Measurements from ENCODE around the gene NFKBIA.
"Not testable (repeated sequence)": the region's sequence is repeated elsewhere in the genome, so short reads cannot be mapped to it uniquely, and the experiment has no call there.

The NFKBIA gene

DNA sequence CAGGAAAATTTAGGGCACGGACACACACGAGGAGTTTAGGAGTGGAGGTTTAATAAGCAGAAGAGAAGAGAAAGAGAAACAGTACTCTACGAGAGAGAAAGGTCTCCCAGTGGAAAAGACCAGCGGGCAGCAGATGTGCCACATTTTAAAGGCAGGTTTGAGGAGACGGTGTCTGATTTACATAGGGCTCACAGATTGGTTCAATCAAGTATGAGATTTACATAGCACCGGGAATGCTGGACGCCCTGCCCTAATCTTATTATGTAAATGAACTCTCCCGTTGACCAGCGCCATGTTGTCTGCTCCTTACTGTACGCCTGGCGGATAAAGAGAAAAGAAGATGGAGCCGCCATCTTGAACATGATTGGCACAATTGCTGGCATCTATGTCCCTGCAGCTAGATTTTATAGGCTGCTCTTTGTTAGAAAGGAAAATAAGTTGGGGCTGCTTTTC, 17.9 kb downstream of the NFKBIA start:
- H3K4me3 ChIP-seq (replicated peaks; ENCODE audit: low read depth, low read length): no peak overlapping the region
- no peak for DNase-seq (ENCODE audit: low read depth)
- no peak for TF ChIP-seq CTCF (IDR thresholded peaks at IDR 0.05; ENCODE audit: low read length, missing control alignments)

- no peak for TF ChIP-seq CTCF (IDR thresholded peaks at IDR 0.05; ENCODE audit: low read length, missing control alignments)
- peak; percentile 92 for DNase-seq (ENCODE audit: low read depth)
- no peak overlapping the region for H3K4me3 ChIP-seq (replicated peaks; ENCODE audit: low read depth, low read length)
Observed at GRCh38 chr14:35385042-35385839, 19.3 kb downstream of the NFKBIA start.

DNA sequence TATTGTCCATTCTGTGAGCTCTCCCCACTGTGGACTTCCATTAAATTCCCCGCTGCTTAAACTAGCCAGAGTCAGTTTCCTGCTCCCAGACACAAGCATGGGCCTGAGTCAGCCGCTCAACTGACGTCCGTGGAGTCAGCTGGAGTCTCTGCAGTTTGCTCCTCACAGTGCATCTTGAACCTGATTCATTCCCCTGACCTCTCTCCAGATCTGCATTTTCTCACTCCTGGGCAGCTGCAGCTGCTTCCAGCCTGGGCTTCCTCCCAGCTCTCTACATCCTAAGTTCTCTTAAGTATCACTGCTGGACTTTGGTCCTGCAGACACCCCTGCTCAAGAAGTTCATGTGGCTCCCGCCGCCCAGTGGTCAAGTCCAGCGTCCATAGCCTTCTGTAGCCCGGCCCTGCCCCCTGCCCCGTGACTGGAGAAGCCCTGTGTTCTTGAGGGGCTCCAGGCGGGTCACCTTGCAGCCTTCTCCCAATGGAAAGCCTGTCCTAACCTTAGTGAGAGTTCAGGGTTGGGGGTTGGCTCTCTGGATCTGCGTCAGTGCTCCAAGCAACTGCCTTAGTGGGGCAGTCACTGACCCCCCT, 20.0 kb downstream of the NFKBIA start:
- DNase-seq (ENCODE audit: low read depth): peak; percentile 96
- TF ChIP-seq CTCF (IDR thresholded peaks at IDR 0.05; ENCODE audit: low read length, missing control alignments): peak; percentile 35
- no peak overlapping the region for H3K4me3 ChIP-seq (replicated peaks; ENCODE audit: low read depth, low read length)

- no peak for DNase-seq (ENCODE audit: low read depth)
- H3K4me3 ChIP-seq (replicated peaks; ENCODE audit: low read depth, low read length): no peak overlapping the region
- no peak for TF ChIP-seq CTCF (IDR thresholded peaks at IDR 0.05; ENCODE audit: low read length, missing control alignments)
Observed at GRCh38 chr14:35383569-35384454, 20.7 kb downstream of the NFKBIA start.

DNA sequence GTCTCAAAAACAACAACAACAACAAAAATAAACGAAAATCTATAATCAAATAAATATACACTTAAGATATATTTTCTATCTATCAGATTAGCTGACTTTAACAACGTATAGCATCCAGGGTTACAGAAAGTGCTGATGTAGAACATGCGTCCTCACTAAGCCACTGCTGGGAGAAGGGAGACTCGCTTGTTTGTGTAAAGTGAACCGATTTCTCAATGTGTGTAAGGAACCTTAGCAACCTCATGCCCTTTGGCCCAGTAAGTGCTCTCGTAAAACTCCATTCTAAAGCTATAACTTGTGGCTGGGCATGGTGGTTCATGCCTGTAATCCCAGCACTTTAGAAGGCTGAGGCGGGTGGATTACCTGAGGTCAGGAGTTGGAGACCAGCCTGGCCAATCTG, 23.8 kb downstream of the NFKBIA start:
- H3K4me3 ChIP-seq (replicated peaks; ENCODE audit: low read depth, low read length): no peak overlapping the region
- no peak for TF ChIP-seq CTCF (IDR thresholded peaks at IDR 0.05; ENCODE audit: low read length, missing control alignments)
- no peak for DNase-seq (ENCODE audit: low read depth)

DNA sequence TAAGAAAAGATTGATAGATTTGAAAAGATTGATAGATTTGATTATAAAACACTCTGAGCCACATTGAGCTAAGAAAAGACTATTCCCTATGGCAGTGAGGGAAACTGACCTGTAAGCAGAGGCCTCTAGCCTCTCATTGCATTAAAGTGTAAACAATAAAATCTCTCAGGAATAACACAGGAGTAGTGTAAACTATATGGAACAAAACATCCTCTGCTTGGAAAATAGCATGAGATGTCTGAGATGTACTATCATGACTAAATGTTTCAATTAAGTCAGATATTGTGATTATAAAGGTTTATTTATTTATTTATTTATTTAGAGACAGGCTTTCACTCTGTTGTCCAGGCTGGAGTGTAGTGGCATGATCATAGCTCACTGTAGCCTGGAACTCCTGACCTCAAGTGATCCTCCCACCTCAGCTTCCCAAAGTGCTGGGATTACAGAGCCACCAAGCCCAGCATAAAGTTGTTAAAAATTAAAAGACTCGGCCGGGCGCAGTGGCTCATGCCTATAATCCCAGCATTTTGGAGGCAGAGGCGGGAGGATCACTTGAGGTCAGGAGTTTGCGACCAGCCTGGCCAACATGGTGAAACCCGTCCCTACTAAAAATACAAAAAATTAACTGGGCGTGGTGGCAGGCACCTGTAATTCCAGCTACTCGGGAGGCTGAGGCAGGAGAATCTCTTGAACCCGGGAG, 25.2 kb downstream of the NFKBIA start:
- DNase-seq (ENCODE audit: low read depth); H3K4me3 ChIP-seq (replicated peaks; ENCODE audit: low read depth, low read length): not testable (repeated sequence)

Measured in fibroblast of pulmonary artery (primary cell).